Hepatocyte (in vitro differentiated cells): ENCODE data around the gene IFI27L1. TPM values are rescaled to one million over a fixed set of nuclear protein-coding genes. Genes with fewer than 3 reads are reported as not detected.

ENCODE experiments used
- DNase-seq: peaks from one replicate; pipeline ENCODE4 v3.0.0-alpha.2; 2016; ENCODE audit warnings: low spot score
- H2AFZ ChIP-seq: fragments of 200-600 bp; sonication (generic); 2 replicates; pipeline ENCODE4 v1.6.0; 2016; ENCODE audit warnings: antibody characterized with exemption, mild to moderate bottlenecking
- H3K27ac ChIP-seq: fragments of 200-600 bp; sonication (generic); 2 replicates; pipeline ENCODE4 v1.5.1; 2016; ENCODE audit warnings: mild to moderate bottlenecking
- H3K27me3 ChIP-seq: fragments of 200-600 bp; sonication (generic); 2 replicates; pipeline ENCODE4 v1.6.1; 2016
- H3K36me3 ChIP-seq: fragments of 200-600 bp; sonication (generic); replicated peaks from 2 replicates; pipeline ENCODE4 v1.5.1; 2016; ENCODE audit warnings: low read depth; ENCODE audit not compliant: insufficient read depth
- H3K4me1 ChIP-seq: fragments of 200-600 bp; sonication (generic); 2 replicates; pipeline ENCODE4 v1.5.1; 2016; ENCODE audit warnings: mild to moderate bottlenecking, moderate library complexity; ENCODE audit not compliant: insufficient read depth
- H3K4me2 ChIP-seq: fragments of 200-600 bp; sonication (generic); 2 replicates; pipeline ENCODE4 v1.6.0; 2016
- H3K4me3 ChIP-seq: fragments of 200-600 bp; sonication (generic); 2 replicates; pipeline ENCODE4 v1.5.1; 2016; ENCODE audit warnings: mild to moderate bottlenecking
- H3K79me2 ChIP-seq: fragments of 200-600 bp; sonication (generic); 2 replicates; pipeline ENCODE4 v1.6.0; 2017; ENCODE audit warnings: mild to moderate bottlenecking
- H3K9me2 ChIP-seq: fragments of 200-600 bp; sonication (generic); replicated peaks from 2 replicates; pipeline ENCODE4 v1.6.0; 2017; ENCODE audit warnings: mild to moderate bottlenecking; ENCODE audit not compliant: insufficient read depth
- H3K9me3 ChIP-seq: fragments of 200-600 bp; sonication (generic); 2 replicates; pipeline ENCODE4 v1.5.1; 2016; ENCODE audit warnings: low read depth, mild to moderate bottlenecking
- H4K20me1 ChIP-seq: fragments of 200-600 bp; sonication (generic); 2 replicates; pipeline ENCODE4 v1.6.0; 2016; ENCODE audit warnings: mild to moderate bottlenecking; ENCODE audit not compliant: insufficient read depth, poor library complexity, severe bottlenecking
- CTCF ChIP-seq: fragments of 200-600 bp; sonication (generic); IDR thresholded peaks from 2 replicates; pipeline ENCODE4 v1.5.1; 2016; ENCODE audit warnings: antibody characterized with exemption, mild to moderate bottlenecking; ENCODE audit not compliant: poor library complexity
- EZH2 ChIP-seq: fragments of 200-600 bp; sonication (generic); IDR thresholded peaks from 2 replicates; pipeline ENCODE4 v1.6.1; 2016; ENCODE audit warnings: antibody characterized with exemption, mild to moderate bottlenecking, borderline replicate concordance
- EZH2phosphoT487 ChIP-seq: fragments of 200-600 bp; sonication (generic); IDR thresholded peaks from one replicate; pipeline ENCODE4 v1.6.1; 2018; ENCODE audit warnings: antibody characterized with exemption, mild to moderate bottlenecking, low read depth, moderate library complexity; ENCODE audit not compliant: unreplicated experiment, severe bottlenecking
- WGBS: methylation state at CpG from one replicate; pipeline ENCODE4 v1.1.6; 2016; ENCODE audit warnings: low lambda C conversion rate; ENCODE audit errors: missing lambda C conversion rate; 5-methylcytosine and 5-hydroxymethylcytosine counted together
- polyA plus RNA-seq: library from polyadenylated mRNA; unstranded; fragments of >200 nt; fragmentation: Nextera tagmentation; extraction: Ambion mirVana; gene quantifications from 2 replicates; pipeline ENCODE4 v1.2.1, GENCODE V29; 2016
- total RNA-seq: library from RNA; depleted of rRNA; stranded (reverse); fragments of >200 nt; gene quantifications from 2 replicates; pipeline ENCODE4 v1.2.3, GENCODE V29; 2014

IFI27L1 gene
- total and polyA plus RNA-seq, 2 experiments from 2014 or later: 18.9 to 29.4 TPM

- H3K4me1 ChIP-seq: peaks cover 27% of the 10 kb centered on the region
- no peak for DNase-seq
- H3K27ac ChIP-seq: no peak overlapping the region
- no peaks in the 10 kb centered on the region for H3K27me3 ChIP-seq
- no peak overlapping the region for H2AFZ ChIP-seq
- peaks cover 43% of the 10 kb centered on the region for H4K20me1 ChIP-seq
- peaks cover 100% of the 10 kb centered on the region for H3K79me2 ChIP-seq
- no peak overlapping the region for H3K4me2 ChIP-seq
- peaks cover 6% of the 10 kb centered on the region for H3K9me3 ChIP-seq
- no peak overlapping the region for H3K4me3 ChIP-seq
- no peaks in the 10 kb centered on the region for H3K9me2 ChIP-seq
- TF ChIP-seq EZH2 (no peak), EZH2phosphoT487 (no peak), CTCF (no peak)
- H3K36me3 ChIP-seq: no peaks in the 10 kb centered on the region
- WGBS: 96% methylated on average over 2 of the region's 2 CpGs
Observed at GRCh38 chr14:94075008-94075407, 6.1 kb upstream of the IFI27L1 start.

- Histone ChIP-seq H3K4me3 (no peak overlapping the region), H3K27me3 (no peaks in the 10 kb centered on the region), H3K27ac (no peak overlapping the region), H3K36me3 (no peaks in the 10 kb centered on the region), H3K9me3 (no peaks in the 10 kb centered on the region), H2AFZ (no peak overlapping the region), H3K4me1 (peaks cover 27% of the 10 kb centered on the region), H3K79me2 (peaks cover 91% of the 10 kb centered on the region), H4K20me1 (peaks cover 43% of the 10 kb centered on the region), H3K9me2 (no peaks in the 10 kb centered on the region), H3K4me2 (peak overlapping the region; percentile 90)
- DNase-seq: no peak
- TF ChIP-seq EZH2phosphoT487 (no peak), CTCF (no peak), EZH2 (no peak)
- WGBS: 87% methylated on average over 7 of the region's 7 CpGs
Observed at GRCh38 chr14:94077111-94077821, 3.8 kb upstream of the IFI27L1 start.

- no peak for DNase-seq
- Histone ChIP-seq H3K79me2 (peaks cover 91% of the 10 kb centered on the region), H3K27ac (no peak overlapping the region), H3K9me2 (no peaks in the 10 kb centered on the region), H3K27me3 (no peaks in the 10 kb centered on the region), H3K4me1 (peaks cover 27% of the 10 kb centered on the region), H4K20me1 (peaks cover 41% of the 10 kb centered on the region), H3K36me3 (no peaks in the 10 kb centered on the region), H3K4me2 (peak overlapping the region; percentile 90), H3K9me3 (no peaks in the 10 kb centered on the region), H2AFZ (no peak overlapping the region), H3K4me3 (no peak overlapping the region)
- WGBS: 95% methylated on average over 5 of the region's 5 CpGs
- TF ChIP-seq EZH2 (no peak), EZH2phosphoT487 (no peak), CTCF (no peak)
Observed at GRCh38 chr14:94077823-94078222, 3.3 kb upstream of the IFI27L1 start.
